ENCODE results near the gene CSKMT.

GRCh38 chr11:62671608-62672389 is 6.7 kb downstream of the CSKMT start, which contains the start of the genes LBHD1 and UQCC3:
- peak in 1 of 6 experiments; percentile 7 for TF ChIP-seq CTCF (IDR thresholded peaks at IDR 0.05)
- peak in 1 of 2 donors; percentile 74 for TF ChIP-seq POLR2A (IDR thresholded peaks at IDR 0.05)
